Subcutaneous adipose tissue (tissue), 4 donors: ENCODE measurements around the gene DHH. TPM values are rescaled to one million over a fixed set of nuclear protein-coding genes. Genes with fewer than 3 reads are reported as not detected.

ENCODE experiments used
- total RNA-seq, 4 donors: library from RNA; depleted of rRNA; stranded (reverse); fragments of >200 nt; gene quantifications; one replicate each; pipeline ENCODE4 v1.1.0, GENCODE V29; 2016
- TF ChIP-seq, protein P1 (sequence below): fragments of 450-650 bp; IDR thresholded peaks from one replicate; pipeline ENCODE4 v1.5.1; 2016; ENCODE audit warnings: low read depth, mild to moderate bottlenecking, control low read depth, antibody characterized with exemption, moderate library complexity

The DHH gene
- total RNA-seq, 4 donors from 2014 or later = 0.34 to 1.9 (median 0.46) TPM

DNA sequence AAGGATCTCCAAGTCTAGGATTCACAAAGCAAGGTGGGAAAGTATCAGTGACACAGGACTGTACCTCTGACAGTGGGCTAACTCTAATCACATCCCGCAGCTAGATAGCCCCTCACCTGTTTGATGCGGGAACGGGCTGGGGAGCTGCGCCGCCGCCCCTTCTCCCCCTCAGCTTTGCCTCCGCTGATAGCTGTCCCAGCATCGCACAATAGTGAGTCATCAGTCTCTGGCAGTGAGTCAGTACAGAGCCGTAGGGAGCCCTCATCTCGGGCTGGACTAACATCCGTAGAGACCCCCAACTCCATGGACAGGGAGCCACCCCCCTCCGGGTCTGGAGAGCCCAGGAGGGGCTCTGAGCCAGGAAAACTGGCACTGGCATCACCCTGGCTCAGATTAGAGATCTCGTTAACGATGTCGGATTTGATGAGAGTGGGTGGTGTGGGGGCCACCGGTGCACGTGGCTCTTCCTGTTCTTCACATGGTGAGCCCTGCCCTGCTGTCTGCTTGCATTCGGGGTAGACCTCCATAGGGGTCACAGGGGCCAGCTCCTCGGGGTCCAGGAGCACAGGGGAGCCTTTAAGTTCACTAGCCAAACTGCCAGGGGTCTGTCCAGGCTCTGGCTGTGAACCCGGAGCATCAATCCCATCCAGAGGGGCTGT lies 44.9 kb downstream of the DHH start:
- TF ChIP-seq, protein P1, sequence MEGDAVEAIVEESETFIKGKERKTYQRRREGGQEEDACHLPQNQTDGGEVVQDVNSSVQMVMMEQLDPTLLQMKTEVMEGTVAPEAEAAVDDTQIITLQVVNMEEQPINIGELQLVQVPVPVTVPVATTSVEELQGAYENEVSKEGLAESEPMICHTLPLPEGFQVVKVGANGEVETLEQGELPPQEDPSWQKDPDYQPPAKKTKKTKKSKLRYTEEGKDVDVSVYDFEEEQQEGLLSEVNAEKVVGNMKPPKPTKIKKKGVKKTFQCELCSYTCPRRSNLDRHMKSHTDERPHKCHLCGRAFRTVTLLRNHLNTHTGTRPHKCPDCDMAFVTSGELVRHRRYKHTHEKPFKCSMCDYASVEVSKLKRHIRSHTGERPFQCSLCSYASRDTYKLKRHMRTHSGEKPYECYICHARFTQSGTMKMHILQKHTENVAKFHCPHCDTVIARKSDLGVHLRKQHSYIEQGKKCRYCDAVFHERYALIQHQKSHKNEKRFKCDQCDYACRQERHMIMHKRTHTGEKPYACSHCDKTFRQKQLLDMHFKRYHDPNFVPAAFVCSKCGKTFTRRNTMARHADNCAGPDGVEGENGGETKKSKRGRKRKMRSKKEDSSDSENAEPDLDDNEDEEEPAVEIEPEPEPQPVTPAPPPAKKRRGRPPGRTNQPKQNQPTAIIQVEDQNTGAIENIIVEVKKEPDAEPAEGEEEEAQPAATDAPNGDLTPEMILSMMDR = no peak

DNA sequence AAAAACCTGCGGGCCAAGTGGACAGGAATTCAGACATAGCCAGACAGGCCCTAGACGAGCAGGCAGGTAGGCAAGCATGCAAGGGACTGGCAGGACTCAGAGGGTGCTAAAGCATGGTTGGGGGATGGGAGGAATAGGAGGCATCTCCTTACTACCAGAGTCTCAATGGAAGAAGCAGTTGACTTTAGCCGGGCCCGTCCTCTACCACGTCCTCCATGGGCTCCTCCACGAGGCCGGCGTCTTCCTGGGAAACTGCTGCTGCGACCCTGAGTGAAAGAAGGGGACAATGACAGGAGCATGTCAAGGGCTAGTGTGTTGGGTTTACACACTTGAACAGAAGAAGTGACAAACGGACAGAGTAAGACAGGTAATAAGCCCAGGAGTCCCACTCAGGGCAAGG lies 45.6 kb downstream of the DHH start:
- TF ChIP-seq, protein P1 = no peak

DNA sequence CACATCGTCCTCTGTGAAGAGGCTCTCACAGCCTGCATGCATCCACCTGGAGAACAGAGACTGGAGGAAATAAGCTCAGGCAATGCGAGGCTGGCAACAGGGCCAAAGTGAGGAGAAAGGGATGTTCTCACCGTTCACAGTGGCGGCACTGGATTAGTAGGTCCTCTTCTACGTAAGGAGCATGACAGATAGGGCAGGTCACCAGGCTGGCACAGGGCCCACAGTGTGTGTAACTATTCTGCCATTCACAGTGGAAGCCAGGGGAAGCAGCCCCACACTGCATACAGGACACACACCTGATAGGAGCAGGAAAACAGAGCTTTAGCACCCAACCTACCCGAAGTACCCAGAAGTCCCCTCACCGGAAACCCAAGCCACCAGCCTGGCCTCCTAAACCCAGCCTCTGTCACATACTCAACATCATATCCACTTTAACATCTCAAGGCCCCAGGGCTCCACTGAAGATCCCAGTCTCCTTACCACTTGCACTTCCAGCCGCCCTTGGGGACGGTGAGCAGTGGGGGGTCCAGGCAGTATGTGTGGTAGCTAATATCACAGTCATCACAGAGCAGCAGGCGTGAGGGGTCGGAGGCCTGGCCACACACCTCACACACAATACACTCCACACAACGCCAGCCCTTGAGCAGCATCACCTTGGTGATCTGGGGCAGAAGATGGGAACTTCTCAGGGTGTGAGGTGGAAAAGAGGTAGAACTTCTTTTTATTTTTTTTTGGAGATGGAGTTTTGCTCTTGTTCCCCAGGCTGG lies 48.3 kb downstream of the DHH start:
- TF ChIP-seq, protein P1 = no peak

DNA sequence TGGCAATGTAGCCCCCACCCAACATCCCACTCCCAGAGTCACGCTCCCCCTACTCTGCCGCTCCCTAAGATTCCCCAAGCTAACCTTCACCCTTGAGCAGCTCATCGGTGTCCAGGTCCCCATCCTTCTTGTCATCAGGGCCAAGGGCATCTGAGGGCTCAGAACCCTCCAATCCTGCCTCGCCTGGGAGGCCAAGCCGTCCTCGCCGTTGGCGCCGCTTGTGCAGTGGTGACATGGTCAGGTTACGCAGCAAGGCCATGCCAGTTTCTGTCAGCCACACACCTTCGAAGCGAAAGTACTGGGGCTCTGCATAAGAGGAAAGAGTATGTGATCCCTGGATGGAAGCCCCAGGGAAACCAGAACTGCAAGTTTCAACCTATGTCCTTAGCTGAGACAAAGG lies 49.9 kb downstream of the DHH start:
- TF ChIP-seq, protein P1 = no peak

DNA sequence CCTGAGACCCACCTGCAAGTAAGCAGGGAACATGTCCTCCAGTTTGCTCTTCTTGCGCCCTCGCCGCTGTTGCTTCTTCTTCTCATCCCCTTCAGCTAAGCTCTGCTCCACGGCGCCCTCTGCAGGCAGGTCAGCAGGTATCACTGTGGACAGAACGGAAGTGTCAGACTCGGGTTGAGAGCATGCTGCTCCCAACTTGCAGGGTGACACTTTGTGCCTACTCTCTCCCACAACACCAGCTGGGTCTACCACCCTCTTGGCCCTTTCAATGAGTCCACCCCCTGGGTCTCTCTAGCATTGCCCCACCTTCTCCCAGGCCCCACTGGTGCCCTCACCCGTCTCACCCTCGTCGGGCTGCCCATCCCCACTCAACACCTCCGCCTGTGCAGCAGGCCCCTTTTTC lies 50.7 kb downstream of the DHH start:
- TF ChIP-seq, protein P1 = no peak

DNA sequence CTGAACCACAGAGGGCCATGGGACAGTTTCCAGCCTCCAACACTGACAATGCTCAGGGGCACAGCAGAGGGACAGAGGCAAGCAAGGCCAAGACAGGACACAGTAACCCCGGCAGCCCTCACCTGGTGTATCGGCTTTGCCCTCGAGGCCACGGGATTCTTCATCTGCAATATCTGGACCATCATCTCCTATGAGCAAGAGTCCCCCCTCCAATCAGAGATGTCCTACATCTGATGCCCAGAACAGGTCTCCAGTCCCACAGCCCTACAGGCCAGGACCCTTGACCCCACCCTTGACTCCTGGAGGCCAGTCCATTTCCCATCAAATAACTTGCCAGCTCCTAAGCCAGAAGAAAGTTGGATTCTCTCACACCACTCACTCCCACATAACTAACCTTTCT lies 51.4 kb downstream of the DHH start:
- TF ChIP-seq, protein P1 = no peak

DNA sequence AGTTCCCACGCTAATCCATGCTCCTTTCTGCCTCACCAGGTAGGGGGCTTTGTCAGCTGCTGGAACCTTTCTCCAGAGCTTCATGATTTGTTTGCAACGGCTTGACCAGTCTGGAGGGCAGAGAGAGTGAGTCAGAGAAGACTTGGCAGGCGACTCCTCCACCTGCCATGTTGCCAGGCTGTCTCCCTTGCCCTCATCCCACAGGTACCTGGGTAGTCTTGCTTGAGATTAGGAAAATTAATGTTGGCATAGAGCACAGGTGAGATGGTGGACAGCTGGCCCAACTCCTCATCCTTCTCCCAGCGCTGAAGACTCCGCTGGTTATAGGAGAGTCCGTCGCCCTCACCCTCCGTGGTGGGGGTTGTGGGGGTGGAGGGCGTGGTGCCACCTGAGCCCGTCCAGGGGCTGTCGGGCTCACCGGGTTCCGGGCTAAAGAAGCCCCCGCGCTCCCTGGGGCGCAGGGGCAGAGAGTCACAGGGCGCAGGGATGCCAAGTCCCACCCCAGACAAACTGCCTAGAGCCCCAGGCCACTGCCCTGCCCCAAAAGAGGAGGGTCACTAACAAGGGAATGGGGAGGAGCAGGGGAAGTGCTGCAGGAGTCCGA lies 52.6 kb downstream of the DHH start:
- TF ChIP-seq, protein P1 = no peak
